ENCODE measurements around the gene PAX9. TPM values are rescaled to one million over a fixed set of nuclear protein-coding genes. Genes with fewer than 3 reads are reported as not detected.
A peak's percentile ranks its signal among the peaks of the same experiment; 100 is the strongest.

The PAX9 gene
- total and polyA plus RNA-seq, 2 of the 13 experiments (the other 11 are each of a cell fraction or from before 2014, with no cell fraction given), result 0.03 TPM; not detected in 1

- TF ChIP-seq FOXA3 (CRISPR knock-in tag; IDR thresholded peaks at IDR 0.05), result peak; percentile 68
- no peak for TF ChIP-seq SSRP1 (CRISPR knock-in tag; IDR thresholded peaks at IDR 0.05)
- TF ChIP-seq ARNT (IDR thresholded peaks at IDR 0.05), result no peak
- TF ChIP-seq ZNF124 (CRISPR knock-in tag; IDR thresholded peaks at IDR 0.05), result 0 out of 2 replicates have a peak, but pooled peaks have one; percentile 25
- peak; percentile 22; the same call in 1 of the 2 replicates for TF ChIP-seq PHF21A (CRISPR knock-in tag; IDR thresholded peaks at IDR 0.05)
- no peak for TF ChIP-seq MZF1 (CRISPR knock-in tag; IDR thresholded peaks at IDR 0.05; ENCODE audit: borderline replicate concordance)
- no peak for TF ChIP-seq TERF1 (CRISPR knock-in tag; IDR thresholded peaks at IDR 0.05)
- peak; percentile 32; the same call in 1 of the 2 replicates for TF ChIP-seq GABPB1 (CRISPR knock-in tag; IDR thresholded peaks at IDR 0.05)
- 0 out of 2 replicates have a peak, but pooled peaks have one; percentile 24 for TF ChIP-seq ZNF614 (CRISPR knock-in tag; IDR thresholded peaks at IDR 0.05; ENCODE audit: borderline replicate concordance)
- TF ChIP-seq ZNF326 (CRISPR knock-in tag; IDR thresholded peaks at IDR 0.05; ENCODE audit: borderline replicate concordance), result no peak
- no peak for TF ChIP-seq ARNT2 (CRISPR knock-in tag; IDR thresholded peaks at IDR 0.05; ENCODE audit: low read depth)
- peak; percentile 6; the same call in 1 of the 2 replicates for TF ChIP-seq HNF4G (IDR thresholded peaks at IDR 0.05; ENCODE audit: borderline replicate concordance, low read depth, low read length)
- TF ChIP-seq HNF4G (CRISPR knock-in tag; IDR thresholded peaks at IDR 0.05; ENCODE audit: borderline replicate concordance, low read depth), result no peak
- TF ChIP-seq SAP130 (CRISPR knock-in tag; IDR thresholded peaks at IDR 0.05; ENCODE audit: low read depth), result no peak
- 0 out of 2 replicates have a peak, but pooled peaks have one; percentile 28 for TF ChIP-seq HDAC2 (CRISPR knock-in tag; IDR thresholded peaks at IDR 0.05)
- peak; percentile 90 for TF ChIP-seq ZNF362 (CRISPR knock-in tag; IDR thresholded peaks at IDR 0.05; ENCODE audit: borderline replicate concordance)
- TF ChIP-seq MAX (IDR thresholded peaks at IDR 0.05), result no peak
- TF ChIP-seq SP4 (CRISPR knock-in tag; IDR thresholded peaks at IDR 0.05), result no peak
- TF ChIP-seq ZBTB3 (CRISPR knock-in tag; IDR thresholded peaks at IDR 0.05; ENCODE audit: borderline replicate concordance, low read depth), result no peak
- peak in 1 of 2 experiments; percentile 71; a peak in 1 of 4 replicates for TF ChIP-seq EP300 (IDR thresholded peaks at IDR 0.05; ENCODE audit: low read depth in 2 of 2, low read length in 2 of 2)
- no peak for TF ChIP-seq EP300 (CRISPR knock-in tag; IDR thresholded peaks at IDR 0.05; ENCODE audit: borderline replicate concordance)
- no peak for TF ChIP-seq ZNF451 (CRISPR knock-in tag; IDR thresholded peaks at IDR 0.05)
- TF ChIP-seq FOXA1 (IDR thresholded peaks at IDR 0.05), result no peak
- peak; percentile 35; the same call in 1 of the 2 replicates for TF ChIP-seq FOXA1 (CRISPR knock-in tag; IDR thresholded peaks at IDR 0.05)
Measured at GRCh38 chr14:36625014-36625413, 36.6 kb upstream of the PAX9 start (continued).

Measured in HepG2 (cell line).